HCT116 (cell line): ENCODE measurements around the gene PHF5A. TPM values are rescaled to one million over a fixed set of nuclear protein-coding genes. Genes with fewer than 3 reads are reported as not detected.
"Not testable (repeated sequence)": the region's sequence is repeated elsewhere in the genome, so short reads cannot be mapped to it uniquely, and the experiment has no call there.

Source experiments
- ATAC-seq: fragments of 200-7000 bp; cut with Tn5 transposase; 2 replicates; pipeline ENCODE4 v1.9.1; 2020; ENCODE audit warnings: mild to moderate bottlenecking, moderate library complexity
- BruUV-seq: library from RNA; stranded (reverse); fragments of 400-500 nt; replicated peaks from 2 replicates; lab custom pipeline; 2021; lab: Mats Ljungman, UMichigan
- CTCF ChIA-PET: fragments of 300-600 bp; sonication (Branson Sonifier 250); formaldehyde crosslinking; loops from one replicate; lab custom pipeline; 2021; ENCODE audit warnings: antibody characterized with exemption; lab: Charles Lee
- POLR2A ChIA-PET: fragments of 300-600, 350-600 bp; sonication (Branson Sonifier 250); formaldehyde crosslinking; loops from one replicate; lab custom pipeline; 2021; ENCODE audit warnings: antibody characterized with exemption; lab: Charles Lee
- RAD21 ChIA-PET, 2 experiments: fragments of 300-600 bp; sonication (Branson Sonifier 250); formaldehyde crosslinking; loops; one replicate each; lab custom pipeline; 2023; ENCODE audit warnings: low total read pairs in 2 of 2; ENCODE audit not compliant: uncharacterized antibody in 2 of 2, unreplicated experiment in 2 of 2, low non-redundant PET in 1 of 2; lab: Charles Lee
- DNase-seq: peaks from one replicate; pipeline ENCODE4 v3.0.0-alpha.2; 2010; ENCODE audit warnings: low read depth, low spot score
- H2AFZ ChIP-seq: fragments of 200-600 bp; shearing (Covaris generic), sonication (generic); 2 replicates; pipeline ENCODE4 v1.6.1; 2017; ENCODE audit warnings: low read depth, mixed run types, mixed read lengths, antibody characterized with exemption, low read length; ENCODE audit not compliant: poor library complexity, severe bottlenecking
- H3K27ac ChIP-seq: 2 replicates; pipeline ENCODE4 v1.5.1; 2012; ENCODE audit warnings: low read depth, low read length
- H3K27me3 ChIP-seq: fragments of 200-600 bp; sonication (generic); 2 replicates; pipeline ENCODE4 v1.6.1; 2016; ENCODE audit warnings: mixed run types, low read length, mixed read lengths; ENCODE audit not compliant: insufficient read depth
- H3K36me3 ChIP-seq, 2 experiments: fragments of 200-500 bp in 1 of 2; fragments of 200-600 bp in 1 of 2; sonication (Bioruptor generic) in 1 of 2; sonication (generic) in 1 of 2; 2 replicates each; pipeline versions ENCODE4 v1.5.1 to v1.6.1; 2014 to 2016; ENCODE audit warnings: low read length in 2 of 2, inconsistent platforms in 1 of 2, mixed read lengths in 1 of 2, mixed run types in 1 of 2; ENCODE audit not compliant: insufficient read depth in 2 of 2, control insufficient read depth in 1 of 2
- H3K4me1 ChIP-seq, 2 experiments: fragments of 200-600 bp in 1 of 2; sonication (generic) in 1 of 2; 2 replicates each; pipeline versions ENCODE4 v1.5.1 to v1.6.1; 2012 to 2017; ENCODE audit warnings: low read length in 2 of 2, inconsistent platforms in 1 of 2, mild to moderate bottlenecking in 1 of 2, mixed read lengths in 1 of 2, mixed run types in 1 of 2, moderate library complexity in 1 of 2; ENCODE audit not compliant: insufficient read depth in 2 of 2, control insufficient read depth in 1 of 2
- H3K4me2 ChIP-seq: fragments of 200-600 bp; sonication (generic); 2 replicates; pipeline ENCODE4 v1.6.1; 2017; ENCODE audit warnings: mixed run types, low read length, mixed read lengths
- H3K4me3 ChIP-seq, 2 experiments: fragments of 200-600 bp in 1 of 2; sonication (generic) in 1 of 2; replicated peaks in 1 of 2; 2 replicates each; pipeline ENCODE4 v1.5.1; 2011 to 2016; ENCODE audit warnings: low read length in 2 of 2, control low read depth in 1 of 2, low read depth in 1 of 2, mild to moderate bottlenecking in 1 of 2, mixed read lengths in 1 of 2, mixed run types in 1 of 2
- H3K79me2 ChIP-seq: fragments of 200-600 bp; sonication (generic); 2 replicates; pipeline ENCODE4 v1.6.1; 2017; ENCODE audit warnings: mild to moderate bottlenecking, mixed run types, low read length, moderate library complexity, mixed read lengths; ENCODE audit not compliant: insufficient read depth
- H3K9ac ChIP-seq: fragments of 200-600 bp; sonication (generic); 2 replicates; pipeline ENCODE4 v1.6.1; 2016; ENCODE audit warnings: low read length, mixed read lengths
- H3K9me2 ChIP-seq: fragments of 200-600 bp; sonication (generic), shearing (Covaris generic); 2 replicates; pipeline ENCODE4 v1.6.1; 2017; ENCODE audit warnings: mixed run types, mild to moderate bottlenecking, moderate library complexity; ENCODE audit not compliant: insufficient read depth
- H3K9me3 ChIP-seq, 2 experiments: fragments of 200-500 bp in 1 of 2; fragments of 200-600 bp in 1 of 2; sonication (Bioruptor generic) in 1 of 2; sonication (generic) in 1 of 2; 2 replicates each; pipeline ENCODE4 v1.6.1; 2014 to 2017; ENCODE audit warnings: low read length in 2 of 2, mixed read lengths in 2 of 2, inconsistent platforms in 1 of 2, low read depth in 1 of 2, mild to moderate bottlenecking in 1 of 2, mixed run types in 1 of 2, moderate library complexity in 1 of 2; ENCODE audit not compliant: control insufficient read depth in 1 of 2, insufficient read depth in 1 of 2
- H4K20me1 ChIP-seq: fragments of 200-600 bp; sonication (generic), shearing (Covaris generic); 2 replicates; pipeline ENCODE4 v1.6.1; 2017; ENCODE audit warnings: mixed run types, mild to moderate bottlenecking, moderate library complexity; ENCODE audit not compliant: insufficient read depth
- CBX3 ChIP-seq: IDR thresholded peaks from 2 replicates; pipeline ENCODE4 v1.6.1; 2012; ENCODE audit warnings: low read depth
- CEBPB ChIP-seq: IDR thresholded peaks from 2 replicates; pipeline ENCODE4 v1.6.1; 2012; ENCODE audit warnings: low read depth
- EGR1 ChIP-seq: IDR thresholded peaks from 2 replicates; pipeline ENCODE4 v1.6.1; 2012; ENCODE audit warnings: low read depth
- EZH2 ChIP-seq: fragments of 200-600 bp; sonication (generic); IDR thresholded peaks from 2 replicates; pipeline ENCODE4 v1.6.1; 2017; ENCODE audit warnings: antibody characterized with exemption, mixed run types
- EZH2phosphoT487 ChIP-seq: fragments of 200-600 bp; IDR thresholded peaks from 2 replicates; pipeline ENCODE4 v1.6.1; 2018; ENCODE audit warnings: antibody characterized with exemption, borderline replicate concordance
- JUND ChIP-seq: IDR thresholded peaks from 2 replicates; pipeline ENCODE4 v1.6.1; 2012
- SIN3A ChIP-seq: IDR thresholded peaks from 2 replicates; pipeline ENCODE4 v1.6.1; 2012; ENCODE audit warnings: low read depth
- SP1 ChIP-seq: IDR thresholded peaks from 2 replicates; pipeline ENCODE4 v1.6.1; 2012; ENCODE audit warnings: low read depth
- SRF ChIP-seq: IDR thresholded peaks from 2 replicates; pipeline ENCODE4 v1.6.1; 2012; ENCODE audit warnings: low read depth
- TCF7L2 ChIP-seq: IDR thresholded peaks from 2 replicates; pipeline ENCODE4 v1.7.0; 2011; ENCODE audit warnings: borderline replicate concordance, inconsistent platforms; ENCODE audit not compliant: insufficient read depth, insufficient read length; ENCODE audit errors: extremely low read depth
- YY1 ChIP-seq: IDR thresholded peaks from 2 replicates; pipeline ENCODE4 v1.6.1; 2011; ENCODE audit warnings: low read length, low read depth, moderate library complexity, mild to moderate bottlenecking; ENCODE audit not compliant: insufficient replicate concordance; ENCODE audit errors: extremely low read depth
- ZNF274 ChIP-seq: fragments of 200-500 bp; sonication (Bioruptor generic); IDR thresholded peaks from 2 replicates; pipeline ENCODE4 v1.6.1; 2014; ENCODE audit warnings: mild to moderate bottlenecking, low read depth, low read length, inconsistent platforms
- intact Hi-C: fragments of 100-400 bp; cut with micrococcal nuclease; formaldehyde crosslinking; loops from 2 replicates; pipeline ENCODE4 v1.10.0; 2022
- total RNA-seq: library from RNA; stranded (reverse); gene quantifications from one replicate; pipeline ENCODE4 v1.2.1, GENCODE V29; 2021; ENCODE audit not compliant: unreplicated experiment
- TF ChIP-seq, protein P1 (sequence below): IDR thresholded peaks from 2 replicates; pipeline ENCODE4 v1.6.1; 2012; ENCODE audit warnings: low read depth
- TF ChIP-seq, protein P2 (sequence below): IDR thresholded peaks from 2 replicates; pipeline ENCODE4 v1.6.1; 2012
- TF ChIP-seq, protein P3 (sequence below): IDR thresholded peaks from 2 replicates; pipeline ENCODE4 v1.6.1; 2011; ENCODE audit warnings: mild to moderate bottlenecking, low read length, moderate library complexity; ENCODE audit not compliant: insufficient replicate concordance; ENCODE audit errors: extremely low read depth

The PHF5A gene
- total RNA-seq, 1 experiment from 2014 or later: 86.0 TPM

DNA sequence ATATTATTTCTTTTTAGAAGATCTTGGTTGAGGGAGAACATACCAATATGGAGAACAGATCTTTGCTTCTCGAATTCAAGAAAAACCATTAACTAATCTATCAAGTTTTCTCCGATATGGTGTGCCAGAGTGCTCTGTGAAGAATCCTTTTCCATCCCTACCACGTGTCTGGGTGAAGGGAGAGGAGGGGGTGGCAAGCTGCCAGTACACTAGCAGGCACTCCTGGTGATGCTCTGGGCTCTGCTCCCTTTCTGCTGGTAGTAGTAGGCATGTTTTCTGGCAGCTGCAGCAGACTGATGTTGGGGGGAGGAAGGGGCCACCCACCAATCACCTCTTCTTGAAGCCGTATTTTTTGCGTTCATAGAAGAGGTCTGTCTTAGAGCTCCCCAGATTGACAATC lies 8.4 kb downstream of the PHF5A start:
- H2AFZ ChIP-seq, BruUV-seq, RAD21 ChIA-PET, intact Hi-C loops, H3K4me2 ChIP-seq, DNase-seq, CTCF ChIA-PET, H3K27me3 ChIP-seq, H3K4me1 ChIP-seq, H4K20me1 ChIP-seq, H3K4me3 ChIP-seq, H3K9ac ChIP-seq, ATAC-seq, H3K27ac ChIP-seq, H3K9me2 ChIP-seq, H3K9me3 ChIP-seq: not testable (repeated sequence)
- Histone ChIP-seq H3K79me2 (peaks cover 33% of the 10 kb centered on the region), H3K36me3 (peaks cover 37 to 43% of the 10 kb centered on the region in 2 experiments; a peak in 3 of 4 replicates)
- POLR2A ChIA-PET: interaction anchor here (2.1 kb wide), 1 partner anchor 13 kb away, joined by 8 read pairs; the partner anchor contains the start of gene TOB2

DNA sequence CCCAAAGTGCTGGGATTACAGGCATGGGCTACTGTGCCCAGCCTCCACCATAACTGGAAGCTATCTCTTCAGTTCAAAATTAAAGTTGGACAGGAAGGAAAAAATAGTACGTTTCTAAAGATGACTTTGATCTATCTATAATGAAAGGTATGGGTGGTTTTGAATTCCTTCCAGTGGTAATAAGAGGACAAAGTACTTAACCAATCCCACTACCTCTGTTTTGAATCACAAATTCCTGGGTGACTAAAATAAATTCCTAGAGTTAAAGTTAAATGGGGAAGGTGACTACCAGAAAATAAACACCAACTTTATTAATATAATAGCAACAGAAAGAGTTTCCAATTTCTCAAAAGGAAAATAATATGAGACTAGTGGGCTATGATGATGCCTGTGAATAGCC lies 9.1 kb downstream of the PHF5A start:
- no TSS peak for BruUV-seq
- Histone ChIP-seq H3K27me3 (no peaks in the 10 kb centered on the region), H4K20me1 (no peaks in the 10 kb centered on the region), H3K4me1 (no peaks in the 10 kb centered on the region), H3K9me3 (no peaks in the 10 kb centered on the region), H3K27ac (no peak overlapping the region), H3K36me3 (peaks cover 30 to 37% of the 10 kb centered on the region in 2 experiments; a peak in 3 of 4 replicates), H3K79me2 (peaks cover 26% of the 10 kb centered on the region)
- RAD21 ChIA-PET: no interaction called here
- no peak for DNase-seq
- no peak for TF ChIP-seq SRF
- no peak for TF ChIP-seq SIN3A
- TF ChIP-seq TCF7L2: no peak
- TF ChIP-seq YY1: no peak
- TF ChIP-seq EZH2phosphoT487: no peak
- TF ChIP-seq, protein P1, sequence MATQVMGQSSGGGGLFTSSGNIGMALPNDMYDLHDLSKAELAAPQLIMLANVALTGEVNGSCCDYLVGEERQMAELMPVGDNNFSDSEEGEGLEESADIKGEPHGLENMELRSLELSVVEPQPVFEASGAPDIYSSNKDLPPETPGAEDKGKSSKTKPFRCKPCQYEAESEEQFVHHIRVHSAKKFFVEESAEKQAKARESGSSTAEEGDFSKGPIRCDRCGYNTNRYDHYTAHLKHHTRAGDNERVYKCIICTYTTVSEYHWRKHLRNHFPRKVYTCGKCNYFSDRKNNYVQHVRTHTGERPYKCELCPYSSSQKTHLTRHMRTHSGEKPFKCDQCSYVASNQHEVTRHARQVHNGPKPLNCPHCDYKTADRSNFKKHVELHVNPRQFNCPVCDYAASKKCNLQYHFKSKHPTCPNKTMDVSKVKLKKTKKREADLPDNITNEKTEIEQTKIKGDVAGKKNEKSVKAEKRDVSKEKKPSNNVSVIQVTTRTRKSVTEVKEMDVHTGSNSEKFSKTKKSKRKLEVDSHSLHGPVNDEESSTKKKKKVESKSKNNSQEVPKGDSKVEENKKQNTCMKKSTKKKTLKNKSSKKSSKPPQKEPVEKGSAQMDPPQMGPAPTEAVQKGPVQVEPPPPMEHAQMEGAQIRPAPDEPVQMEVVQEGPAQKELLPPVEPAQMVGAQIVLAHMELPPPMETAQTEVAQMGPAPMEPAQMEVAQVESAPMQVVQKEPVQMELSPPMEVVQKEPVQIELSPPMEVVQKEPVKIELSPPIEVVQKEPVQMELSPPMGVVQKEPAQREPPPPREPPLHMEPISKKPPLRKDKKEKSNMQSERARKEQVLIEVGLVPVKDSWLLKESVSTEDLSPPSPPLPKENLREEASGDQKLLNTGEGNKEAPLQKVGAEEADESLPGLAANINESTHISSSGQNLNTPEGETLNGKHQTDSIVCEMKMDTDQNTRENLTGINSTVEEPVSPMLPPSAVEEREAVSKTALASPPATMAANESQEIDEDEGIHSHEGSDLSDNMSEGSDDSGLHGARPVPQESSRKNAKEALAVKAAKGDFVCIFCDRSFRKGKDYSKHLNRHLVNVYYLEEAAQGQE: no peak
- TF ChIP-seq, protein P2, sequence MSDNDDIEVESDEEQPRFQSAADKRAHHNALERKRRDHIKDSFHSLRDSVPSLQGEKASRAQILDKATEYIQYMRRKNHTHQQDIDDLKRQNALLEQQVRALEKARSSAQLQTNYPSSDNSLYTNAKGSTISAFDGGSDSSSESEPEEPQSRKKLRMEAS: no peak
- no peak for TF ChIP-seq ZNF274
- no peak for TF ChIP-seq SP1
- TF ChIP-seq CEBPB: no peak
- no peak for TF ChIP-seq JUND
- TF ChIP-seq EGR1: no peak
- TF ChIP-seq EZH2: no peak
- TF ChIP-seq, protein P3, sequence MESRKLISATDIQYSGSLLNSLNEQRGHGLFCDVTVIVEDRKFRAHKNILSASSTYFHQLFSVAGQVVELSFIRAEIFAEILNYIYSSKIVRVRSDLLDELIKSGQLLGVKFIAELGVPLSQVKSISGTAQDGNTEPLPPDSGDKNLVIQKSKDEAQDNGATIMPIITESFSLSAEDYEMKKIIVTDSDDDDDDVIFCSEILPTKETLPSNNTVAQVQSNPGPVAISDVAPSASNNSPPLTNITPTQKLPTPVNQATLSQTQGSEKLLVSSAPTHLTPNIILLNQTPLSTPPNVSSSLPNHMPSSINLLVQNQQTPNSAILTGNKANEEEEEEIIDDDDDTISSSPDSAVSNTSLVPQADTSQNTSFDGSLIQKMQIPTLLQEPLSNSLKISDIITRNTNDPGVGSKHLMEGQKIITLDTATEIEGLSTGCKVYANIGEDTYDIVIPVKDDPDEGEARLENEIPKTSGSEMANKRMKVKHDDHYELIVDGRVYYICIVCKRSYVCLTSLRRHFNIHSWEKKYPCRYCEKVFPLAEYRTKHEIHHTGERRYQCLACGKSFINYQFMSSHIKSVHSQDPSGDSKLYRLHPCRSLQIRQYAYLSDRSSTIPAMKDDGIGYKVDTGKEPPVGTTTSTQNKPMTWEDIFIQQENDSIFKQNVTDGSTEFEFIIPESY: no peak
- TF ChIP-seq CBX3: no peak
- TF ChIP-seq, all 23 proteins: peak for 0
- Histone ChIP-seq H3K9ac (no peak overlapping the region), H2AFZ (no peak overlapping the region), H3K4me3 (no peak overlapping the region), H3K4me2 (no peak overlapping the region), H3K9me2 (no peaks in the 10 kb centered on the region)
- ChIA-PET CTCF (no interaction called here), POLR2A (interaction anchor here (1.9 to 2.1 kb wide), 2 partner anchors 11 to 13 kb away, joined by 6 to 8 read pairs; partner anchors contain the start of gene TOB2)
- intact Hi-C loops: no loop called here
- no peak for ATAC-seq
